Measurements from ENCODE around the gene MT1B. TPM values are rescaled to one million over a fixed set of nuclear protein-coding genes. Genes with fewer than 3 reads are reported as not detected.

The MT1B gene
- not detected for total RNA-seq (2021; fragmentation: NEBNext Ultra II Directional; extraction: Animal tissue kit (Norgen Biotek cat#: 25700))
- long read RNA-seq = 0 reads

- Mint-ChIP-seq H3K9me3 (no peaks in the 10 kb centered on the region), H3K4me1 (ENCODE audit: low read depth) (no peaks in the 10 kb centered on the region), H3K36me3 (ENCODE audit: low read depth) (no peaks in the 10 kb centered on the region), H3K4me3 (no peak within 1 kb of the TSS), H3K27ac (no peak within 1 kb of the TSS), H3K27me3 (ENCODE audit: insufficient read depth) (peaks cover 66% of the 10 kb centered on the region)
- TF ChIP-seq CTCF (IDR thresholded peaks at IDR 0.05) = no peak
- no peak for DNase-seq
These were observed at the start of gene MT1B for GRCh38 chr16:56651586-56651985. MT1B (plus strand) TSS chr16:56651886; CDS start chr16:56651954, 68 bp downstream.

- Mint-ChIP-seq H3K36me3 (ENCODE audit: low read depth) (peaks cover 4% of the 10 kb centered on the region; the same call in 1 of the 2 replicates), H3K4me1 (ENCODE audit: low read depth) (peaks cover 48% of the 10 kb centered on the region), H3K4me3 (no peak overlapping the region), H3K27me3 (ENCODE audit: insufficient read depth) (peaks cover 6% of the 10 kb centered on the region), H3K9me3 (no peaks in the 10 kb centered on the region), H3K27ac (no peak overlapping the region)
- DNase-seq = peak; percentile 26
- peak; percentile 68 for TF ChIP-seq CTCF (IDR thresholded peaks at IDR 0.05)
These were observed 48.1 kb upstream of the MT1B start for GRCh38 chr16:56603589-56603988.

GRCh38 chr16:56604966-56605365 is 46.7 kb upstream of the MT1B start:
- TF ChIP-seq CTCF (IDR thresholded peaks at IDR 0.05) = no peak
- H3K27me3 Mint-ChIP-seq (ENCODE audit: insufficient read depth) = peaks cover 6% of the 10 kb centered on the region
- H3K36me3 Mint-ChIP-seq (ENCODE audit: low read depth) = peaks cover 14% of the 10 kb centered on the region; the same call in 1 of the 2 replicates
- no peaks in the 10 kb centered on the region for H3K9me3 Mint-ChIP-seq
- H3K4me1 Mint-ChIP-seq (ENCODE audit: low read depth) = peaks cover 50% of the 10 kb centered on the region
- no peak overlapping the region for H3K4me3 Mint-ChIP-seq
- H3K27ac Mint-ChIP-seq = peak overlapping the region; percentile 69
- DNase-seq = no peak

GRCh38 chr16:56605475-56605874 is 46.2 kb upstream of the MT1B start:
- H3K36me3 Mint-ChIP-seq (ENCODE audit: low read depth) = peaks cover 14% of the 10 kb centered on the region; the same call in 1 of the 2 replicates
- no peak for TF ChIP-seq CTCF (IDR thresholded peaks at IDR 0.05)
- H3K4me1 Mint-ChIP-seq (ENCODE audit: low read depth) = peaks cover 50% of the 10 kb centered on the region
- H3K9me3 Mint-ChIP-seq = no peaks in the 10 kb centered on the region
- H3K4me3 Mint-ChIP-seq = peak overlapping the region; percentile 84
- no peak for DNase-seq
- peak overlapping the region; percentile 100 for H3K27ac Mint-ChIP-seq
- H3K27me3 Mint-ChIP-seq (ENCODE audit: insufficient read depth) = peaks cover 6% of the 10 kb centered on the region

GRCh38 chr16:56606071-56606475 is 45.6 kb upstream of the MT1B start:
- DNase-seq = no peak
- Mint-ChIP-seq H3K4me3 (peak overlapping the region; percentile 84), H3K27ac (peak overlapping the region; percentile 100), H3K4me1 (ENCODE audit: low read depth) (peaks cover 53% of the 10 kb centered on the region), H3K9me3 (no peaks in the 10 kb centered on the region), H3K36me3 (ENCODE audit: low read depth) (peaks cover 14% of the 10 kb centered on the region; the same call in 1 of the 2 replicates), H3K27me3 (ENCODE audit: insufficient read depth) (peaks cover 6% of the 10 kb centered on the region)
- TF ChIP-seq CTCF (IDR thresholded peaks at IDR 0.05) = no peak
